ENCODE data around the gene FAM117A.

GRCh38 chr17:49715216-49715615 lies 48.7 kb downstream of the FAM117A start:
- TF ChIP-seq EZH2 (IDR thresholded peaks at IDR 0.05), result no peak
- TF ChIP-seq, protein P1, sequence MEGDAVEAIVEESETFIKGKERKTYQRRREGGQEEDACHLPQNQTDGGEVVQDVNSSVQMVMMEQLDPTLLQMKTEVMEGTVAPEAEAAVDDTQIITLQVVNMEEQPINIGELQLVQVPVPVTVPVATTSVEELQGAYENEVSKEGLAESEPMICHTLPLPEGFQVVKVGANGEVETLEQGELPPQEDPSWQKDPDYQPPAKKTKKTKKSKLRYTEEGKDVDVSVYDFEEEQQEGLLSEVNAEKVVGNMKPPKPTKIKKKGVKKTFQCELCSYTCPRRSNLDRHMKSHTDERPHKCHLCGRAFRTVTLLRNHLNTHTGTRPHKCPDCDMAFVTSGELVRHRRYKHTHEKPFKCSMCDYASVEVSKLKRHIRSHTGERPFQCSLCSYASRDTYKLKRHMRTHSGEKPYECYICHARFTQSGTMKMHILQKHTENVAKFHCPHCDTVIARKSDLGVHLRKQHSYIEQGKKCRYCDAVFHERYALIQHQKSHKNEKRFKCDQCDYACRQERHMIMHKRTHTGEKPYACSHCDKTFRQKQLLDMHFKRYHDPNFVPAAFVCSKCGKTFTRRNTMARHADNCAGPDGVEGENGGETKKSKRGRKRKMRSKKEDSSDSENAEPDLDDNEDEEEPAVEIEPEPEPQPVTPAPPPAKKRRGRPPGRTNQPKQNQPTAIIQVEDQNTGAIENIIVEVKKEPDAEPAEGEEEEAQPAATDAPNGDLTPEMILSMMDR (IDR thresholded peaks at IDR 0.05), result no peak
- no peak for TF ChIP-seq EZH2phosphoT487 (IDR thresholded peaks at IDR 0.05)
